Measurements from ENCODE around the gene PHLPP1.

- TF ChIP-seq POLR2A (IDR thresholded peaks at IDR 0.05) (no peak), CTCF (IDR thresholded peaks at IDR 0.05) (no peak)
Observed at GRCh38 chr18:62795813-62796212, 80.5 kb downstream of the PHLPP1 start.

All from suprapubic skin (tissue), 3 donors.